ENCODE results near the gene LCN10.
"Not testable (repeated sequence)": the region's sequence is repeated elsewhere in the genome, so short reads cannot be mapped to it uniquely, and the experiment has no call there.

- not testable (repeated sequence) for TF ChIP-seq FOXM1 (IDR thresholded peaks at IDR 0.05; ENCODE audit: borderline replicate concordance); NFRKB (IDR thresholded peaks at IDR 0.05); TARDBP (IDR thresholded peaks at IDR 0.05); FOXK2 (IDR thresholded peaks at IDR 0.05); ELF4 (IDR thresholded peaks at IDR 0.05); SP1 (IDR thresholded peaks at IDR 0.05); BHLHE40 (IDR thresholded peaks at IDR 0.05; ENCODE audit: borderline replicate concordance); SUZ12 (IDR thresholded peaks at IDR 0.05); FOXA1 (IDR thresholded peaks at IDR 0.05)
Observed at GRCh38 chr9:136785565-136786355, 43.0 kb upstream of the LCN10 start.

All from HEK293T (cell line).